ENCODE results near the gene PARD3B. TPM values are rescaled to one million over a fixed set of nuclear protein-coding genes. Genes with fewer than 3 reads are reported as not detected.

The PARD3B gene
- total and polyA plus RNA-seq, 7 donors = 0.42 to 6.0 (median 4.8) TPM

- H3K36me3 ChIP-seq (ENCODE audit: insufficient read depth in 1 of 2, low read depth in 1 of 2) = no peaks in the 10 kb centered on the region
- H3K9me3 ChIP-seq = no peaks in the 10 kb centered on the region
- TF ChIP-seq CTCF (IDR thresholded peaks at IDR 0.05) = no peak
- 88 to 93% (median 93%) methylated on average over 3 of the region's 3 CpGs for WGBS, 3 donors
- DNase-seq (no peak), ATAC-seq (no peak)
- H3K27ac ChIP-seq = no peak overlapping the region
- no peak overlapping the region for H3K4me3 ChIP-seq
- intact Hi-C loops (cut with DNase I) = no loop called here
- no peaks in the 10 kb centered on the region for H3K27me3 ChIP-seq (ENCODE audit: insufficient read depth in 3 of 3, low read length in 2 of 3)
- H3K4me1 ChIP-seq = no peaks in the 10 kb centered on the region
These were observed 919.4 kb downstream of the PARD3B start for GRCh38 chr2:205464681-205465080.

- ATAC-seq = no peak
These were observed 920.5 kb downstream of the PARD3B start for GRCh38 chr2:205465791-205466190.

GRCh38 chr2:205471776-205472175, 926.5 kb downstream of the PARD3B start:
- intact Hi-C loops (cut with DNase I) = no loop called here

More at GRCh38 chr2:205465791-205466190, 920.5 kb downstream of the PARD3B start:
- intact Hi-C loops (cut with DNase I) = no loop called here
- no peaks in the 10 kb centered on the region for H3K9me3 ChIP-seq
- TF ChIP-seq CTCF (IDR thresholded peaks at IDR 0.05) = no peak
- H3K27ac ChIP-seq = no peak overlapping the region
- no peaks in the 10 kb centered on the region for H3K4me1 ChIP-seq
- no peak for DNase-seq
- H3K4me3 ChIP-seq = no peak overlapping the region
- WGBS, 3 donors = 62 to 70% (median 68%) methylated on average over 3 of the region's 3 CpGs
- no peaks in the 10 kb centered on the region for H3K36me3 ChIP-seq (ENCODE audit: insufficient read depth in 1 of 2, low read depth in 1 of 2)
- H3K27me3 ChIP-seq (ENCODE audit: insufficient read depth in 3 of 3, low read length in 2 of 3) = no peaks in the 10 kb centered on the region

GRCh38 chr2:205473791-205474190, 928.5 kb downstream of the PARD3B start:
- WGBS, 3 donors = 95 to 96% (median 96%) methylated on average over 3 of the region's 3 CpGs
- Histone ChIP-seq H3K9me3 (no peaks in the 10 kb centered on the region), H3K4me3 (no peak overlapping the region), H3K4me1 (no peaks in the 10 kb centered on the region), H3K27ac (no peak overlapping the region), H3K27me3 (ENCODE audit: insufficient read depth in 3 of 3, low read length in 2 of 3) (no peaks in the 10 kb centered on the region), H3K36me3 (ENCODE audit: insufficient read depth in 1 of 2, low read depth in 1 of 2) (no peaks in the 10 kb centered on the region)
- intact Hi-C loops (cut with DNase I) = no loop called here
- no peak for ATAC-seq
- no peak for DNase-seq
- TF ChIP-seq CTCF (IDR thresholded peaks at IDR 0.05) = no peak

More at GRCh38 chr2:205471776-205472175, 926.5 kb downstream of the PARD3B start:
- Histone ChIP-seq H3K27ac (no peak overlapping the region), H3K9me3 (no peaks in the 10 kb centered on the region), H3K36me3 (ENCODE audit: insufficient read depth in 1 of 2, low read depth in 1 of 2) (no peaks in the 10 kb centered on the region), H3K27me3 (ENCODE audit: insufficient read depth in 3 of 3, low read length in 2 of 3) (no peaks in the 10 kb centered on the region), H3K4me3 (no peak overlapping the region), H3K4me1 (no peaks in the 10 kb centered on the region)
- no peak for DNase-seq
- ATAC-seq = no peak
- 94 to 97% (median 94%) methylated on average over 2 of the region's 2 CpGs for WGBS, 3 donors
- no peak for TF ChIP-seq CTCF (IDR thresholded peaks at IDR 0.05)

GRCh38 chr2:205474741-205475415, 929.6 kb downstream of the PARD3B start:
- Histone ChIP-seq H3K4me1 (no peaks in the 10 kb centered on the region), H3K27ac (no peak overlapping the region), H3K4me3 (no peak overlapping the region), H3K27me3 (ENCODE audit: insufficient read depth in 3 of 3, low read length in 2 of 3) (no peaks in the 10 kb centered on the region), H3K36me3 (ENCODE audit: insufficient read depth in 1 of 2, low read depth in 1 of 2) (no peaks in the 10 kb centered on the region), H3K9me3 (no peaks in the 10 kb centered on the region)
- ATAC-seq (no peak), DNase-seq (no peak)
- TF ChIP-seq CTCF (IDR thresholded peaks at IDR 0.05) = no peak
- 67 to 83% (median 82%) methylated on average over 6 of the region's 6 CpGs for WGBS, 3 donors
- intact Hi-C loops (cut with DNase I) = no loop called here
